GM12891 (cell line): ENCODE results near the gene ANKRD34B.

ENCODE experiments used
- DNase-seq: peaks from one replicate; pipeline ENCODE4 v3.0.0; 2011; ENCODE audit warnings: low spot score; ENCODE audit not compliant: insufficient read length
- FAIRE-seq: peaks from 2 replicates; lab custom pipeline; 2011; peaks lifted over from hg19 to GRCh38; lab: Jason Lieb, UNC
- PAX5 ChIP-seq: IDR thresholded peaks from 2 replicates; pipeline ENCODE4 v1.6.1; 2011; ENCODE audit warnings: low read length, moderate library complexity, mild to moderate bottlenecking; ENCODE audit not compliant: insufficient read depth, severe bottlenecking
- POLR2A ChIP-seq: IDR thresholded peaks from 2 replicates; pipeline ENCODE4 v1.6.1; 2011; ENCODE audit warnings: low read depth, low read length, control low read depth
- POLR2AphosphoS5 ChIP-seq: IDR thresholded peaks from 2 replicates; pipeline ENCODE4 v1.6.1; 2011; ENCODE audit warnings: low read depth, low read length, control low read depth
- POU2F2 ChIP-seq: IDR thresholded peaks from 2 replicates; pipeline ENCODE4 v1.6.1; 2011; ENCODE audit warnings: low read depth, mild to moderate bottlenecking, control low read depth, low read length, moderate library complexity
- SPI1 ChIP-seq: IDR thresholded peaks from 2 replicates; pipeline ENCODE4 v1.6.1; 2011; ENCODE audit warnings: low read depth, low read length, control low read depth
- TAF1 ChIP-seq: IDR thresholded peaks from 2 replicates; pipeline ENCODE4 v1.6.1; 2011; ENCODE audit warnings: low read depth, low read length, control low read depth

Gene ANKRD34B

GRCh38 chr5:80540691-80541090 lies 29.4 kb downstream of the ANKRD34B start:
- DNase-seq (no peak), FAIRE-seq (no peak)
- TF ChIP-seq POLR2A (no peak), SPI1 (no peak), POU2F2 (no peak), PAX5 (no peak), POLR2AphosphoS5 (no peak), TAF1 (no peak)

DNA sequence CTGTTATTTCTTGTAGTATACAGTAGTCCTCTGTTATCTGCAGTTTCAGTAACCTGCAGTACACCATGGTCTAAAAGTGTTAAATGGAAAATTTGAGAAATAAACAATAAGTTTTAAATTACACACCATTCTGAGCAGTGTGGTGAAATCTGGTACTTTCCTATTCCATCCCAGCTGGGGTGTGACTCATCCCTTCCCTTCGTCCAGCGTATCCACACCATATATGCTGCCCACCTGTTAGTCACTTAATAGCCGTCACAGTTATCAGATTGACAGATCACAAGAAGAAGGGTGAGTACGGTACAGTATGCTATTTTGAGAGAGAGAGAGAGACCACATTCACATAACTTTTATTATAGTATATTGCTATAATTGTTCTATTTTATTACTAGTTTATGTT lies 53.3 kb downstream of the ANKRD34B start:
- DNase-seq (no peak), FAIRE-seq (peak; percentile 83)
- TF ChIP-seq TAF1 (no peak), POLR2AphosphoS5 (no peak), PAX5 (no peak), POU2F2 (no peak), SPI1 (no peak), POLR2A (no peak)

GRCh38 chr5:80509362-80509761 lies 60.7 kb downstream of the ANKRD34B start:
- no peak for DNase-seq
- FAIRE-seq: no peak
- TF ChIP-seq PAX5 (no peak), TAF1 (no peak), SPI1 (no peak), POU2F2 (no peak), POLR2AphosphoS5 (no peak), POLR2A (no peak)

GRCh38 chr5:80508844-80509243 lies 61.2 kb downstream of the ANKRD34B start:
- DNase-seq (no peak), FAIRE-seq (no peak)
- TF ChIP-seq TAF1 (no peak), SPI1 (no peak), POLR2AphosphoS5 (no peak)

DNA sequence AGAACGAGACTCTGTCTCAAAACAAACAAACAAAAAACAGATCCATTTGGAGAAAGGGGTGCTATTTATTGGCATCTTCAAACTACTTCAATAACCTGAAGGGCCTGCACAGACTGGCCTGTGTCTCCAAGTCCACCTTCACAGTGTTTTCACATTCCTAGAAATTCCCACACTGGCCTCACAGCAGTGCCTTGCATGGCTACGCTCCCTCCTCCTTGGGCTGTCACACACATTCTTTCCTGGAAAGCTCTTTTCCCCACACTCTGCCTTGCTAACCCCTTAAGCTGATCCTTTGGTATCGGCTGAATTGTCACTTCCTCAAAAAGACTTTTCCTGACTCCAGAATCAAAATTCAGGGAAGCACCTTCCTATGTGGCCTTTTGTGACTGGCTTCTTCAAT lies 62.4 kb downstream of the ANKRD34B start:
- TF ChIP-seq POLR2AphosphoS5 (no peak), PAX5 (no peak), POLR2A (no peak), POU2F2 (no peak), TAF1 (no peak), SPI1 (no peak)
- no peak for FAIRE-seq
- no peak for DNase-seq
